SU-DHL-6 (cell line): ENCODE measurements around the gene KIRREL1.

Experiments
- H2AFZ ChIP-seq: fragments of 200-600 bp; sonication (generic); 2 replicates; pipeline ENCODE4 v1.6.1; 2014; ENCODE audit warnings: low read depth, mild to moderate bottlenecking, moderate library complexity, mixed read lengths, antibody characterized with exemption, low read length; ENCODE audit not compliant: severe bottlenecking
- H3F3A ChIP-seq: fragments of 200-600 bp; shearing (Covaris generic); 2 replicates; pipeline ENCODE4 v1.6.0; 2016; ENCODE audit warnings: antibody characterized with exemption, mild to moderate bottlenecking; ENCODE audit not compliant: insufficient read depth
- H3K27ac ChIP-seq: fragments of 200-600 bp; sonication (generic); 2 replicates; pipeline ENCODE4 v1.5.1; 2016; ENCODE audit warnings: low read depth, mild to moderate bottlenecking, low read length, moderate library complexity, mixed read lengths
- H3K27me3 ChIP-seq: fragments of 200-600 bp; sonication (generic), shearing (Covaris generic); 2 replicates; pipeline ENCODE4 v1.6.0; 2014; ENCODE audit warnings: mild to moderate bottlenecking, low read length
- H3K36me3 ChIP-seq: fragments of 200-600 bp; sonication (generic); 2 replicates; pipeline ENCODE4 v1.6.1; 2014; ENCODE audit warnings: mild to moderate bottlenecking, low read length, mixed read lengths
- H3K4me2 ChIP-seq: fragments of 300-600, 200-600 bp; shearing (Covaris generic), sonication (generic); 2 replicates; pipeline ENCODE4 v1.6.0; 2014; ENCODE audit warnings: low read length, low read depth, mild to moderate bottlenecking; ENCODE audit not compliant: poor library complexity, severe bottlenecking
- H3K4me3 ChIP-seq: fragments of 200-600 bp; sonication (generic); 2 replicates; pipeline ENCODE4 v1.5.1; 2014; ENCODE audit warnings: antibody characterized with exemption, low read length, mild to moderate bottlenecking, mixed read lengths; ENCODE audit not compliant: insufficient read depth, poor library complexity, severe bottlenecking
- H3K79me2 ChIP-seq: fragments of 200-600 bp; sonication (generic); 2 replicates; pipeline ENCODE4 v1.6.1; 2014; ENCODE audit warnings: mild to moderate bottlenecking, low read length, moderate library complexity; ENCODE audit not compliant: insufficient read depth
- H3K9ac ChIP-seq: fragments of 200-600 bp; sonication (generic); 2 replicates; pipeline ENCODE4 v1.7.0; 2014; ENCODE audit warnings: mild to moderate bottlenecking, low read length
- H3K9me2 ChIP-seq: fragments of 200-600 bp; sonication (generic); replicated peaks from 2 replicates; pipeline ENCODE4 v1.6.1; 2014; ENCODE audit warnings: low read length; ENCODE audit not compliant: insufficient read depth
- H3K9me3 ChIP-seq: fragments of 200-600 bp; sonication (generic); 2 replicates; pipeline ENCODE4 v1.6.1; 2014; ENCODE audit warnings: low read length, mixed read lengths; ENCODE audit not compliant: insufficient read depth
- H4K20me1 ChIP-seq: fragments of 200-600 bp; sonication (generic); 2 replicates; pipeline ENCODE4 v1.6.1; 2014; ENCODE audit warnings: low read depth, mild to moderate bottlenecking, antibody characterized with exemption, low read length, moderate library complexity, mixed read lengths
- EZH2phosphoT487 ChIP-seq: fragments of 200-600 bp; sonication (generic), shearing (Covaris generic); conservative IDR thresholded peaks from 2 replicates; pipeline ENCODE4 v1.6.1; 2018; ENCODE audit warnings: mild to moderate bottlenecking, antibody characterized with exemption, low read length, moderate library complexity, mixed read lengths
- TF ChIP-seq, protein P1 (sequence below): fragments of 200-600 bp; sonication (generic); IDR thresholded peaks from one replicate; pipeline ENCODE4 v1.5.1; 2017; ENCODE audit warnings: antibody characterized with exemption, mild to moderate bottlenecking, low read length, moderate library complexity; ENCODE audit not compliant: insufficient read depth, poor library complexity, severe bottlenecking

The KIRREL1 gene

GRCh38 chr1:158071138-158071537 lies 77.7 kb downstream of the KIRREL1 start:
- H3K9me3 ChIP-seq = no peaks in the 10 kb centered on the region
- no peak overlapping the region for H3K9ac ChIP-seq

DNA sequence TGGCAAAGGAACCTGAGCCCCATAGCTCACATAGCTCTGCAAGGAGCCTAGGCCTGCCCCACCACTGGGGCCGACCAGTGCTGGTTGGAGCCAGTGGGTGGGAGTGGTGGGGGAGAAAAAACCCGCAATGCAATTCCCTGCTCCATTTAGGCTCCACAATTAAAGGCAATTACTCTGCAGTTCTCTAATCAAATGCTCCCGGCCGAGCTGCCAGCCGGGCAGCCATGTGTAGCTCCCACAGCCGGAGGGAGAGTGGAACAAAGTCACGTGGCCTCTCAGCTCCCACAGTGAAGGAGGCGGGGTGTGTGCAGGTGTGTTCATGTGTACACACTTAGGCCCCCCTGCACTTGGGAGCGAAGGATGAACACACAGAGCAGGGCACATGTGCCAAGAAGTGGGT lies 81.6 kb downstream of the KIRREL1 start:
- no peak overlapping the region for H3K4me3 ChIP-seq
- no peak overlapping the region for H3K4me2 ChIP-seq
- H4K20me1 ChIP-seq = no peaks in the 10 kb centered on the region
- no peaks in the 10 kb centered on the region for H3K27me3 ChIP-seq
- H3K9ac ChIP-seq = no peak overlapping the region
- TF ChIP-seq, protein P1, sequence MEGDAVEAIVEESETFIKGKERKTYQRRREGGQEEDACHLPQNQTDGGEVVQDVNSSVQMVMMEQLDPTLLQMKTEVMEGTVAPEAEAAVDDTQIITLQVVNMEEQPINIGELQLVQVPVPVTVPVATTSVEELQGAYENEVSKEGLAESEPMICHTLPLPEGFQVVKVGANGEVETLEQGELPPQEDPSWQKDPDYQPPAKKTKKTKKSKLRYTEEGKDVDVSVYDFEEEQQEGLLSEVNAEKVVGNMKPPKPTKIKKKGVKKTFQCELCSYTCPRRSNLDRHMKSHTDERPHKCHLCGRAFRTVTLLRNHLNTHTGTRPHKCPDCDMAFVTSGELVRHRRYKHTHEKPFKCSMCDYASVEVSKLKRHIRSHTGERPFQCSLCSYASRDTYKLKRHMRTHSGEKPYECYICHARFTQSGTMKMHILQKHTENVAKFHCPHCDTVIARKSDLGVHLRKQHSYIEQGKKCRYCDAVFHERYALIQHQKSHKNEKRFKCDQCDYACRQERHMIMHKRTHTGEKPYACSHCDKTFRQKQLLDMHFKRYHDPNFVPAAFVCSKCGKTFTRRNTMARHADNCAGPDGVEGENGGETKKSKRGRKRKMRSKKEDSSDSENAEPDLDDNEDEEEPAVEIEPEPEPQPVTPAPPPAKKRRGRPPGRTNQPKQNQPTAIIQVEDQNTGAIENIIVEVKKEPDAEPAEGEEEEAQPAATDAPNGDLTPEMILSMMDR = no peak
- TF ChIP-seq EZH2phosphoT487 = no peak
- H3K79me2 ChIP-seq = no peaks in the 10 kb centered on the region
- no peaks in the 10 kb centered on the region for H3K36me3 ChIP-seq
- H2AFZ ChIP-seq = no peak overlapping the region
- H3K27ac ChIP-seq = no peak overlapping the region
- no peaks in the 10 kb centered on the region for H3K9me2 ChIP-seq
- no peaks in the 10 kb centered on the region for H3K9me3 ChIP-seq
- no peaks in the 10 kb centered on the region for H3F3A ChIP-seq

More at GRCh38 chr1:158071138-158071537, 77.7 kb downstream of the KIRREL1 start:
- no peaks in the 10 kb centered on the region for H4K20me1 ChIP-seq
- no peak overlapping the region for H3K4me3 ChIP-seq
- no peaks in the 10 kb centered on the region for H3K9me2 ChIP-seq
- no peaks in the 10 kb centered on the region for H3K27me3 ChIP-seq
- no peak for TF ChIP-seq EZH2phosphoT487
- TF ChIP-seq, protein P1 = no peak
- no peak overlapping the region for H3K4me2 ChIP-seq
- H3K27ac ChIP-seq = no peak overlapping the region
- H3F3A ChIP-seq = no peaks in the 10 kb centered on the region
- H3K79me2 ChIP-seq = no peaks in the 10 kb centered on the region
- no peak overlapping the region for H2AFZ ChIP-seq
- no peaks in the 10 kb centered on the region for H3K36me3 ChIP-seq

DNA sequence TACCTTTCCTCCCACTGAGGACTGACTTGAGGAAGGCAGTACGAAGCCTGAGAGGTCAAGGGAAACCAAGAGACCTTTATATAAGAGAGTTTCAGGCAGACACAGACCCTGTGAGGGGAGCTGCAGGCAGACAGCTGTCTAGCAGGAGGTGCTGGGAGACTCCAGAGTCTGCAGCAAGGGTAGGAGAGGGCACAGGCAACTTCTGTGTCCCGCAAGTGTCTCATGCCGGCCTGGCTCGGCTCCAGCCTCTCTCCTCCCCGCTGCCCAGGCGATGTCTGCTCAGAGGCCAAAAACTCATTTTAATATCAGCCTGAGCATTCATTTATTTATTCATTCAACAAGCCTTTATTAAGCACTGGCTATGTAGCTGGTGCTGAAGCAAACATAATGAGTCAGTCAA lies 83.0 kb downstream of the KIRREL1 start:
- H3K36me3 ChIP-seq = no peaks in the 10 kb centered on the region
- H3K4me2 ChIP-seq = no peak overlapping the region
- TF ChIP-seq EZH2phosphoT487 = no peak
- TF ChIP-seq, protein P1 = no peak
- H2AFZ ChIP-seq = no peak overlapping the region
- no peaks in the 10 kb centered on the region for H3K79me2 ChIP-seq
- no peaks in the 10 kb centered on the region for H3K9me2 ChIP-seq
- no peak overlapping the region for H3K27ac ChIP-seq
- no peak overlapping the region for H3K4me3 ChIP-seq
- no peaks in the 10 kb centered on the region for H4K20me1 ChIP-seq
- H3F3A ChIP-seq = no peaks in the 10 kb centered on the region
- H3K27me3 ChIP-seq = no peaks in the 10 kb centered on the region
- no peak overlapping the region for H3K9ac ChIP-seq
- H3K9me3 ChIP-seq = no peaks in the 10 kb centered on the region
